ENCODE results near the gene SLC25A45. TPM values are rescaled to one million over a fixed set of nuclear protein-coding genes. Genes with fewer than 3 reads are reported as not detected.

Gene SLC25A45
- polyA plus RNA-seq, 1 of the 3 experiments (the other 2 are of a cell fraction), result 3.6 TPM

DNA sequence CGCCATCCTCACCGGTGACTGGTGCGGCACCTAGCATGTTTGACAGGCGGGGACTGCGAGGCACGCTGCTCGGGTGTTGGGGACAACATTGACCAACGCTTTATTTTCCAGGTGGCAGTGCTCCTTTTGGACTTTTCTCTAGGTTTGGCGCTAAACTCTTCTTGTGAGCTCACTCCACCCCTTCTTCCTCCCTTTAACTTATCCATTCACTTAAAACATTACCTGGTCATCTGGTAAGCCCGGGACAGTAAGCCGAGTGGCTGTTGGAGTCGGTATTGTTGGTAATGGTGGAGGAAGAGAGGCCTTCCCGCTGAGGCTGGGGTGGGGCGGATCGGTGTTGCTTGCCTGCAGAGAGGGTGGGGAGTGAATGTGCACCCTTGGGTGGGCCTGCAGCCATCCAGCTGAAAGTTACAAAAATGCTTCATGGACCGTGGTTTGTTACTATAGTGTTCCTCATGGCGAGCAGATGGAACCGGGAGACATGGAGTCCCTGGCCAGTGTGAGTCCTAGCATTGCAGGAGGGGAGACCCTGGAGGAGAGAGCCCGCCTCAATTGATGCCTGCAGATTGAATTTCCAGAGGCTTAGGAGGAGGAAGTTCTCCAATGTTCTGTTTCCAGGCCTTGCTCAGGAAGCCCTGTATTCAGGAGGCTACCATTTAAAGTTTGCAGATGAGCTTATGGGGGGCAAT lies 41.2 kb upstream of the SLC25A45 start:
- no peaks in the 10 kb centered on the region for H3K27me3 ChIP-seq (ENCODE audit: insufficient read depth)
- 0% methylated on average over 15 of the region's 19 CpGs for WGBS (ENCODE audit: low lambda C conversion rate)
- H3K4me3 ChIP-seq (ENCODE audit: low read depth in 2 of 2, low read length in 1 of 2), result peak overlapping the region; percentile 77 to 83
- peak overlapping the region; percentile 94 for H3K4me2 ChIP-seq
- no peaks in the 10 kb centered on the region for H3K9me2 ChIP-seq
- TF ChIP-seq, protein P1, sequence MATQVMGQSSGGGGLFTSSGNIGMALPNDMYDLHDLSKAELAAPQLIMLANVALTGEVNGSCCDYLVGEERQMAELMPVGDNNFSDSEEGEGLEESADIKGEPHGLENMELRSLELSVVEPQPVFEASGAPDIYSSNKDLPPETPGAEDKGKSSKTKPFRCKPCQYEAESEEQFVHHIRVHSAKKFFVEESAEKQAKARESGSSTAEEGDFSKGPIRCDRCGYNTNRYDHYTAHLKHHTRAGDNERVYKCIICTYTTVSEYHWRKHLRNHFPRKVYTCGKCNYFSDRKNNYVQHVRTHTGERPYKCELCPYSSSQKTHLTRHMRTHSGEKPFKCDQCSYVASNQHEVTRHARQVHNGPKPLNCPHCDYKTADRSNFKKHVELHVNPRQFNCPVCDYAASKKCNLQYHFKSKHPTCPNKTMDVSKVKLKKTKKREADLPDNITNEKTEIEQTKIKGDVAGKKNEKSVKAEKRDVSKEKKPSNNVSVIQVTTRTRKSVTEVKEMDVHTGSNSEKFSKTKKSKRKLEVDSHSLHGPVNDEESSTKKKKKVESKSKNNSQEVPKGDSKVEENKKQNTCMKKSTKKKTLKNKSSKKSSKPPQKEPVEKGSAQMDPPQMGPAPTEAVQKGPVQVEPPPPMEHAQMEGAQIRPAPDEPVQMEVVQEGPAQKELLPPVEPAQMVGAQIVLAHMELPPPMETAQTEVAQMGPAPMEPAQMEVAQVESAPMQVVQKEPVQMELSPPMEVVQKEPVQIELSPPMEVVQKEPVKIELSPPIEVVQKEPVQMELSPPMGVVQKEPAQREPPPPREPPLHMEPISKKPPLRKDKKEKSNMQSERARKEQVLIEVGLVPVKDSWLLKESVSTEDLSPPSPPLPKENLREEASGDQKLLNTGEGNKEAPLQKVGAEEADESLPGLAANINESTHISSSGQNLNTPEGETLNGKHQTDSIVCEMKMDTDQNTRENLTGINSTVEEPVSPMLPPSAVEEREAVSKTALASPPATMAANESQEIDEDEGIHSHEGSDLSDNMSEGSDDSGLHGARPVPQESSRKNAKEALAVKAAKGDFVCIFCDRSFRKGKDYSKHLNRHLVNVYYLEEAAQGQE (IDR thresholded peaks at IDR 0.05; ENCODE audit: low read depth, low read length), result peak; percentile 52
- TF ChIP-seq, protein P2, sequence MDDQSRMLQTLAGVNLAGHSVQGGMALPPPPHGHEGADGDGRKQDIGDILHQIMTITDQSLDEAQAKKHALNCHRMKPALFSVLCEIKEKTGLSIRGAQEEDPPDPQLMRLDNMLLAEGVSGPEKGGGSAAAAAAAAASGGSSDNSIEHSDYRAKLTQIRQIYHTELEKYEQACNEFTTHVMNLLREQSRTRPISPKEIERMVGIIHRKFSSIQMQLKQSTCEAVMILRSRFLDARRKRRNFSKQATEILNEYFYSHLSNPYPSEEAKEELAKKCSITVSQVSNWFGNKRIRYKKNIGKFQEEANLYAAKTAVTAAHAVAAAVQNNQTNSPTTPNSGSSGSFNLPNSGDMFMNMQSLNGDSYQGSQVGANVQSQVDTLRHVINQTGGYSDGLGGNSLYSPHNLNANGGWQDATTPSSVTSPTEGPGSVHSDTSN (IDR thresholded peaks at IDR 0.05), result no peak; the same call in 1 of the 2 replicates
- TF ChIP-seq CHD2 (IDR thresholded peaks at IDR 0.05; ENCODE audit: low read length, partially characterized antibody) (no peak), RFX5 (IDR thresholded peaks at IDR 0.05; ENCODE audit: low read length) (no peak), MXI1 (IDR thresholded peaks at IDR 0.05; ENCODE audit: low read depth, low read length) (peak; percentile 52; the same call in 1 of the 2 replicates)
- peaks cover 60% of the 10 kb centered on the region for H4K20me1 ChIP-seq (ENCODE audit: insufficient read depth)
- ChIA-PET CTCF (interaction anchor here (0.9 to 13.0 kb wide), 7 partner anchors 8 to 85 kb away, joined by 3 to 223 read pairs (median 7); partner anchors contain the start of gene MALAT1), POLR2A (interaction anchor here (0.7 to 17.2 kb wide), 25 partner anchors 9 to 183 kb away, joined by 3 to 1027 read pairs (median 6); partner anchors contain the start of genes DPF2, FRMD8, MALAT1 and SCYL1)
- DNase-seq, result peak; percentile 10
- H3K9ac ChIP-seq, result peak overlapping the region; percentile 98
- H3F3A ChIP-seq (replicated peaks; ENCODE audit: insufficient read depth), result peaks cover 82% of the 10 kb centered on the region
- H3K9me3 ChIP-seq, result no peaks in the 10 kb centered on the region
- peaks cover 96% of the 10 kb centered on the region for H3K79me2 ChIP-seq (ENCODE audit: insufficient read depth)
- no peak overlapping the region for H2AFZ ChIP-seq (ENCODE audit: low read depth)
- peaks cover 46 to 57% of the 10 kb centered on the region in 2 experiments for H3K36me3 ChIP-seq (replicated peaks in 1 of 2; ENCODE audit: control insufficient read depth in 1 of 2, insufficient read depth in 2 of 2, low read length in 1 of 2)
- peaks cover 23 to 52% of the 10 kb centered on the region in 2 experiments for H3K4me1 ChIP-seq (ENCODE audit: control insufficient read depth in 1 of 2, insufficient read depth in 2 of 2, low read depth in 1 of 2, low read length in 1 of 2)
- H3K27ac ChIP-seq (ENCODE audit: low read depth in 2 of 2, low read length in 1 of 2), result peak overlapping the region; percentile 100

DNA sequence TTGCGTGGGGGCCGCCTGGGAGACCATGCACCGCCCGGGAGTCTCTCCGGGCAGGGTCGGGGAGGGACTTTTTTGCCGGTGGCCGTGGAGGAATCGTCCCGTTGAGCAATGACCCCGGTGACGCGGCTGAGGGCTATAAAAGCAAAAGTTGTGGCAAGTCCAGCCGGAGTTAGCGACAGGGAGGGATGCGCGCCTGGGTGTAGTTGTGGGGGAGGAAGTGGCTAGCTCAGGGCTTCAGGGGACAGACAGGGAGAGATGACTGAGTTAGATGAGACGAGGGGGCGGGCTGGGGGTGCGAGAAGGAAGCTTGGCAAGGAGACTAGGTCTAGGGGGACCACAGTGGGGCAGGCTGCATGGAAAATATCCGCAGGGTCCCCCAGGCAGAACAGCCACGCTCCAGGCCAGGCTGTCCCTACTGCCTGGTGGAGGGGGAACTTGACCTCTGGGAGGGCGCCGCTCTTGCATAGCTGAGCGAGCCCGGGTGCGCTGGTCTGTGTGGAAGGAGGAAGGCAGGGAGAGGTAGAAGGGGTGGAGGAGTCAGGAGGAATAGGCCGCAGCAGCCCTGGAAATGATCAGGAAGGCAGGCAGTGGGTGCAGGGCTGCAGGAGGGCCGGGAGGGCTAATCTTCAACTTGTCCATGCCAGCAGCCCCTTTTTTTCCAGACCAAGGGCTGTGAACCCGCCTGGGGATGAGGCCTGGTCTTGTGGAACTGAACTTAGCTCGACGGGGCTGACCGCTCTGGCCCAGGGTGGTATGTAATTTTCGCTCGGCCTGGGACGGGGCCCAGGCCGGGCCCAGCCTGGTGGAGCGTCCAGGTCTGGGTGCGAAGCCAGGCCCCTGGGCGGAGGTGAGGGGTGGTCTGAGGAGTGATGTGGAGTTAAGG lies 40.4 kb upstream of the SLC25A45 start, which contains the start of gene NEAT1:
TSS of gene NEAT1 (plus strand) at position 166 of the 883 bp plus-strand sequence.
- Histone ChIP-seq H3K9me2 (no peaks in the 10 kb centered on the region), H3F3A (replicated peaks; ENCODE audit: insufficient read depth) (peaks cover 77% of the 10 kb centered on the region), H3K36me3 (replicated peaks in 1 of 2; ENCODE audit: control insufficient read depth in 1 of 2, insufficient read depth in 2 of 2, low read length in 1 of 2) (peaks cover 39 to 49% of the 10 kb centered on the region in 2 experiments), H4K20me1 (ENCODE audit: insufficient read depth) (peaks cover 52% of the 10 kb centered on the region), H2AFZ (ENCODE audit: low read depth) (no peak within 1 kb of the TSS), H3K79me2 (ENCODE audit: insufficient read depth) (peaks cover 96% of the 10 kb centered on the region), H3K4me1 (ENCODE audit: control insufficient read depth in 1 of 2, insufficient read depth in 2 of 2, low read depth in 1 of 2, low read length in 1 of 2) (peaks cover 31 to 52% of the 10 kb centered on the region in 2 experiments), H3K27me3 (ENCODE audit: insufficient read depth) (no peaks in the 10 kb centered on the region), H3K4me3 (ENCODE audit: low read depth in 2 of 2, low read length in 1 of 2) (peak within 1 kb of the TSS; percentile 77 to 83), H3K27ac (ENCODE audit: low read depth in 2 of 2, low read length in 1 of 2) (peak within 1 kb of the TSS; percentile 100), H3K4me2 (peak within 1 kb of the TSS; percentile 94), H3K9ac (peak within 1 kb of the TSS; percentile 98), H3K9me3 (no peaks in the 10 kb centered on the region)
- POLR2A ChIA-PET, result interaction anchor here (0.6 to 17.2 kb wide), 25 partner anchors 8 to 184 kb away, joined by 3 to 1027 read pairs (median 6); partner anchors contain the start of genes FRMD8, MALAT1, SCYL1 and SLC25A45
- CTCF ChIA-PET, result interaction anchor here (0.9 to 13.0 kb wide), 8 partner anchors 14 to 86 kb away, joined by 3 to 223 read pairs (median 4); partner anchors contain the start of gene MALAT1
- DNase-seq, result peak; percentile 85
- under 1% methylated on average over 37 of the region's 40 CpGs for WGBS (ENCODE audit: low lambda C conversion rate)
- TF ChIP-seq MEF2A (IDR thresholded peaks at IDR 0.05; ENCODE audit: borderline replicate concordance, low read depth) (0 out of 2 replicates have a peak, but pooled peaks have one; percentile 31), TEAD4 (IDR thresholded peaks at IDR 0.05; ENCODE audit: borderline replicate concordance, insufficient read depth) (0 out of 2 replicates have a peak, but pooled peaks have one; percentile 9), RFX5 (IDR thresholded peaks at IDR 0.05; ENCODE audit: low read length) (no peak), JUND (IDR thresholded peaks at IDR 0.05) (peak; percentile 51; the same call in 1 of the 2 replicates), TCF12 (IDR thresholded peaks at IDR 0.05) (peak; percentile 50; the same call in 1 of the 2 replicates), MXI1 (IDR thresholded peaks at IDR 0.05; ENCODE audit: low read depth, low read length) (no peak; the same call in none of the 2 replicates), GATA2 (CRISPR knock-in tag; IDR thresholded peaks at IDR 0.05) (no peak), SMC3 (IDR thresholded peaks at IDR 0.05; ENCODE audit: low read depth, low read length) (no peak; the same call in 1 of the 2 replicates), EP300 (IDR thresholded peaks at IDR 0.05; ENCODE audit: borderline replicate concordance in 1 of 2, low read depth in 1 of 2, low read length in 1 of 2) (peak in 1 of 2 experiments; percentile 35; a peak in 1 of 4 replicates), NRF1 (IDR thresholded peaks at IDR 0.05; ENCODE audit: low read depth, low read length) (no peak), EZH2phosphoT487 (IDR thresholded peaks at IDR 0.05; ENCODE audit: borderline replicate concordance, low read depth) (no peak)
- TF ChIP-seq, protein P3, sequence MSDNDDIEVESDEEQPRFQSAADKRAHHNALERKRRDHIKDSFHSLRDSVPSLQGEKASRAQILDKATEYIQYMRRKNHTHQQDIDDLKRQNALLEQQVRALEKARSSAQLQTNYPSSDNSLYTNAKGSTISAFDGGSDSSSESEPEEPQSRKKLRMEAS (IDR thresholded peaks at IDR 0.05; ENCODE audit: low read depth), result 0 out of 2 replicates have a peak, but pooled peaks have one; percentile 28
- TF ChIP-seq, protein P4, sequence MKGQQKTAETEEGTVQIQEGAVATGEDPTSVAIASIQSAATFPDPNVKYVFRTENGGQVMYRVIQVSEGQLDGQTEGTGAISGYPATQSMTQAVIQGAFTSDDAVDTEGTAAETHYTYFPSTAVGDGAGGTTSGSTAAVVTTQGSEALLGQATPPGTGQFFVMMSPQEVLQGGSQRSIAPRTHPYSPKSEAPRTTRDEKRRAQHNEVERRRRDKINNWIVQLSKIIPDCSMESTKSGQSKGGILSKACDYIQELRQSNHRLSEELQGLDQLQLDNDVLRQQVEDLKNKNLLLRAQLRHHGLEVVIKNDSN (IDR thresholded peaks at IDR 0.05; ENCODE audit: borderline replicate concordance, low read depth), result no peak

All from SK-N-SH (cell line).